Measurements from ENCODE around the gene KLF17.

DNA sequence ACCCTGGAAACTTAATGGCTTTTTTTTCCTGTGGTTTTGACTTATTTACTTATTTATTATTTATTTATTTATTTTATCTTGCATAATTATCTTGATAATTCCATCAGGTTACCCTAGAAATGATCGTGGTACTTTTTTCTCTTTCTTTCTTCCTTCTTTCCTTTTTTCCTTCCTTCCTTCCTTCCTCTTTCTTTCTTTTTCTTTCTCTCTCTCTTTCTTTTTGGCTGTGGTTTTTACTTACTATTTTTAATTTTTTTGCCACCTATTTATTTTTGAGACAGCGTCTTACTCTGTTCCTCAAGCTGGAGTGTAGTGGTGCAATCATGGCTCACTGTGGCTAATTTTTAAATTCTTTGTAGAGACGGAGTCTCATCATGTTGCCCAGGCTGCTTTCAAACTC lies 29.0 kb downstream of the KLF17 start:
- TF ChIP-seq, protein P1, sequence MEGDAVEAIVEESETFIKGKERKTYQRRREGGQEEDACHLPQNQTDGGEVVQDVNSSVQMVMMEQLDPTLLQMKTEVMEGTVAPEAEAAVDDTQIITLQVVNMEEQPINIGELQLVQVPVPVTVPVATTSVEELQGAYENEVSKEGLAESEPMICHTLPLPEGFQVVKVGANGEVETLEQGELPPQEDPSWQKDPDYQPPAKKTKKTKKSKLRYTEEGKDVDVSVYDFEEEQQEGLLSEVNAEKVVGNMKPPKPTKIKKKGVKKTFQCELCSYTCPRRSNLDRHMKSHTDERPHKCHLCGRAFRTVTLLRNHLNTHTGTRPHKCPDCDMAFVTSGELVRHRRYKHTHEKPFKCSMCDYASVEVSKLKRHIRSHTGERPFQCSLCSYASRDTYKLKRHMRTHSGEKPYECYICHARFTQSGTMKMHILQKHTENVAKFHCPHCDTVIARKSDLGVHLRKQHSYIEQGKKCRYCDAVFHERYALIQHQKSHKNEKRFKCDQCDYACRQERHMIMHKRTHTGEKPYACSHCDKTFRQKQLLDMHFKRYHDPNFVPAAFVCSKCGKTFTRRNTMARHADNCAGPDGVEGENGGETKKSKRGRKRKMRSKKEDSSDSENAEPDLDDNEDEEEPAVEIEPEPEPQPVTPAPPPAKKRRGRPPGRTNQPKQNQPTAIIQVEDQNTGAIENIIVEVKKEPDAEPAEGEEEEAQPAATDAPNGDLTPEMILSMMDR (IDR thresholded peaks at IDR 0.05) = no peak
- no peak for TF ChIP-seq POLR2A (IDR thresholded peaks at IDR 0.05)

Measured in Peyer's patch (tissue), 4 donors.